Activated naive CD8-positive, alpha-beta T cell treated with anti-CD3 and anti-CD28 coated beads for 36 hours (primary cell): ENCODE measurements around the gene AGR3. TPM values are rescaled to one million over a fixed set of nuclear protein-coding genes. Genes with fewer than 3 reads are reported as not detected.

Experiments
- DNase-seq: peaks from one replicate; pipeline ENCODE4 v3.0.0; 2021
- H3K27ac Mint-ChIP-seq: one replicate; pipeline ENCODE4 v1.8.0; 2022; ENCODE audit warnings: mild to moderate bottlenecking, moderate library complexity, mixed read lengths
- H3K27me3 Mint-ChIP-seq: one replicate; pipeline ENCODE4 v1.8.0; 2022; ENCODE audit warnings: mild to moderate bottlenecking, mixed read lengths
- H3K36me3 Mint-ChIP-seq: one replicate; pipeline ENCODE4 v1.8.0; 2021; ENCODE audit warnings: mild to moderate bottlenecking, mixed read lengths
- H3K4me1 Mint-ChIP-seq: one replicate; pipeline ENCODE4 v1.8.0; 2021; ENCODE audit warnings: mixed read lengths
- H3K4me3 Mint-ChIP-seq: one replicate; pipeline ENCODE4 v1.8.0; 2022; ENCODE audit warnings: mild to moderate bottlenecking, moderate library complexity, mixed read lengths
- H3K9me3 Mint-ChIP-seq: one replicate; pipeline ENCODE4 v1.8.0; 2022; ENCODE audit warnings: mixed read lengths
- total RNA-seq, 2 experiments: library from RNA; stranded (reverse); gene quantifications; one replicate each; pipeline ENCODE4 v1.2.3, GENCODE V29; 2021

The AGR3 gene
- not detected for total RNA-seq

GRCh38 chr7:16881844-16882243, at the start of gene AGR3:
TSS of gene AGR3 (minus strand) at chr7:16881983. CDS start at chr7:16878618, 3,365 bp downstream.
- DNase-seq, result no peak
- H3K27me3 Mint-ChIP-seq, result no peaks in the 10 kb centered on the region
- H3K27ac Mint-ChIP-seq, result no peak within 1 kb of the TSS
- no peak within 1 kb of the TSS for H3K4me3 Mint-ChIP-seq
- H3K4me1 Mint-ChIP-seq, result no peaks in the 10 kb centered on the region
- no peaks in the 10 kb centered on the region for H3K36me3 Mint-ChIP-seq
- no peaks in the 10 kb centered on the region for H3K9me3 Mint-ChIP-seq

- peaks cover 3% of the 10 kb centered on the region for H3K36me3 Mint-ChIP-seq
- H3K9me3 Mint-ChIP-seq, result no peaks in the 10 kb centered on the region
- H3K27ac Mint-ChIP-seq, result no peak overlapping the region
- H3K27me3 Mint-ChIP-seq, result peaks cover 8% of the 10 kb centered on the region
- H3K4me3 Mint-ChIP-seq, result no peak overlapping the region
- DNase-seq, result no peak
- peaks cover 38% of the 10 kb centered on the region for H3K4me1 Mint-ChIP-seq
These were observed 49.2 kb upstream of the AGR3 start for GRCh38 chr7:16930946-16931345.

GRCh38 chr7:16929146-16929762, 47.5 kb upstream of the AGR3 start:
- Mint-ChIP-seq H3K27me3 (peaks cover 8% of the 10 kb centered on the region), H3K27ac (no peak overlapping the region), H3K36me3 (peaks cover 3% of the 10 kb centered on the region), H3K4me3 (no peak overlapping the region), H3K4me1 (peaks cover 31% of the 10 kb centered on the region), H3K9me3 (no peaks in the 10 kb centered on the region)
- DNase-seq, result no peak

GRCh38 chr7:16926861-16927260, 45.1 kb upstream of the AGR3 start:
- H3K36me3 Mint-ChIP-seq, result no peaks in the 10 kb centered on the region
- H3K9me3 Mint-ChIP-seq, result no peaks in the 10 kb centered on the region
- no peak overlapping the region for H3K27ac Mint-ChIP-seq
- peaks cover 8% of the 10 kb centered on the region for H3K27me3 Mint-ChIP-seq
- no peak overlapping the region for H3K4me3 Mint-ChIP-seq
- peaks cover 26% of the 10 kb centered on the region for H3K4me1 Mint-ChIP-seq
- no peak for DNase-seq

GRCh38 chr7:16926283-16926682, 44.5 kb upstream of the AGR3 start:
- Mint-ChIP-seq H3K27me3 (peaks cover 8% of the 10 kb centered on the region), H3K4me1 (peaks cover 25% of the 10 kb centered on the region), H3K36me3 (no peaks in the 10 kb centered on the region), H3K27ac (no peak overlapping the region), H3K9me3 (no peaks in the 10 kb centered on the region), H3K4me3 (no peak overlapping the region)
- DNase-seq, result no peak

- Mint-ChIP-seq H3K9me3 (no peaks in the 10 kb centered on the region), H3K36me3 (no peaks in the 10 kb centered on the region), H3K27ac (no peak overlapping the region), H3K4me3 (no peak overlapping the region), H3K4me1 (peaks cover 19% of the 10 kb centered on the region), H3K27me3 (peaks cover 8% of the 10 kb centered on the region)
- DNase-seq, result no peak
These were observed 43.8 kb upstream of the AGR3 start for GRCh38 chr7:16925609-16926008.

GRCh38 chr7:16923019-16923418, 41.2 kb upstream of the AGR3 start:
- H3K4me1 Mint-ChIP-seq, result peaks cover 10% of the 10 kb centered on the region
- H3K27me3 Mint-ChIP-seq, result peaks cover 4% of the 10 kb centered on the region
- no peak overlapping the region for H3K4me3 Mint-ChIP-seq
- no peaks in the 10 kb centered on the region for H3K9me3 Mint-ChIP-seq
- H3K36me3 Mint-ChIP-seq, result no peaks in the 10 kb centered on the region
- DNase-seq, result no peak
- H3K27ac Mint-ChIP-seq, result no peak overlapping the region

- no peak overlapping the region for H3K27ac Mint-ChIP-seq
- no peaks in the 10 kb centered on the region for H3K9me3 Mint-ChIP-seq
- peaks cover 11% of the 10 kb centered on the region for H3K4me1 Mint-ChIP-seq
- no peak for DNase-seq
- peaks cover 3% of the 10 kb centered on the region for H3K27me3 Mint-ChIP-seq
- no peaks in the 10 kb centered on the region for H3K36me3 Mint-ChIP-seq
- no peak overlapping the region for H3K4me3 Mint-ChIP-seq
These were observed 40.0 kb upstream of the AGR3 start for GRCh38 chr7:16921644-16922257.

GRCh38 chr7:16921151-16921550, 39.4 kb upstream of the AGR3 start:
- Mint-ChIP-seq H3K9me3 (no peaks in the 10 kb centered on the region), H3K4me1 (peaks cover 16% of the 10 kb centered on the region), H3K4me3 (no peak overlapping the region), H3K27ac (no peak overlapping the region), H3K36me3 (no peaks in the 10 kb centered on the region), H3K27me3 (peaks cover 3% of the 10 kb centered on the region)
- no peak for DNase-seq

GRCh38 chr7:16919440-16919839, 37.7 kb upstream of the AGR3 start:
- Mint-ChIP-seq H3K4me1 (peaks cover 23% of the 10 kb centered on the region), H3K27ac (no peak overlapping the region), H3K4me3 (no peak overlapping the region), H3K36me3 (no peaks in the 10 kb centered on the region), H3K9me3 (no peaks in the 10 kb centered on the region), H3K27me3 (peaks cover 3% of the 10 kb centered on the region)
- DNase-seq, result no peak

- Mint-ChIP-seq H3K27ac (no peak overlapping the region), H3K4me1 (peaks cover 21% of the 10 kb centered on the region), H3K9me3 (no peaks in the 10 kb centered on the region), H3K36me3 (no peaks in the 10 kb centered on the region), H3K4me3 (no peak overlapping the region), H3K27me3 (peaks cover 3% of the 10 kb centered on the region)
- DNase-seq, result no peak
These were observed 36.6 kb upstream of the AGR3 start for GRCh38 chr7:16918288-16918895.

- H3K4me3 Mint-ChIP-seq, result no peak overlapping the region
- peaks cover 14% of the 10 kb centered on the region for H3K4me1 Mint-ChIP-seq
- no peaks in the 10 kb centered on the region for H3K36me3 Mint-ChIP-seq
- DNase-seq, result no peak
- peaks cover under 1% of the 10 kb centered on the region for H3K9me3 Mint-ChIP-seq
- H3K27ac Mint-ChIP-seq, result no peak overlapping the region
- H3K27me3 Mint-ChIP-seq, result peaks cover 3% of the 10 kb centered on the region
These were observed 35.0 kb upstream of the AGR3 start for GRCh38 chr7:16916738-16917137.

- Mint-ChIP-seq H3K4me1 (peaks cover 14% of the 10 kb centered on the region), H3K27me3 (peaks cover 8% of the 10 kb centered on the region), H3K9me3 (peaks cover 4% of the 10 kb centered on the region), H3K4me3 (no peak overlapping the region), H3K36me3 (no peaks in the 10 kb centered on the region), H3K27ac (no peak overlapping the region)
- DNase-seq, result no peak
These were observed 34.4 kb upstream of the AGR3 start for GRCh38 chr7:16916105-16916639.

- no peak overlapping the region for H3K27ac Mint-ChIP-seq
- no peak for DNase-seq
- H3K36me3 Mint-ChIP-seq, result no peaks in the 10 kb centered on the region
- H3K27me3 Mint-ChIP-seq, result peaks cover 8% of the 10 kb centered on the region
- H3K4me1 Mint-ChIP-seq, result peaks cover 14% of the 10 kb centered on the region
- H3K9me3 Mint-ChIP-seq, result peaks cover 5% of the 10 kb centered on the region
- no peak overlapping the region for H3K4me3 Mint-ChIP-seq
These were observed 33.6 kb upstream of the AGR3 start for GRCh38 chr7:16915405-16915804.

- H3K9me3 Mint-ChIP-seq, result peaks cover 5% of the 10 kb centered on the region
- no peak for DNase-seq
- H3K4me3 Mint-ChIP-seq, result no peak overlapping the region
- H3K4me1 Mint-ChIP-seq, result peaks cover 14% of the 10 kb centered on the region
- peaks cover 8% of the 10 kb centered on the region for H3K27me3 Mint-ChIP-seq
- H3K27ac Mint-ChIP-seq, result no peak overlapping the region
- H3K36me3 Mint-ChIP-seq, result no peaks in the 10 kb centered on the region
These were observed 33.0 kb upstream of the AGR3 start for GRCh38 chr7:16914771-16915170.
